GM12892 (cell line): ENCODE measurements around the gene DNAJC21.

Experiments
- POLR2A ChIP-seq: IDR thresholded peaks from 2 replicates; pipeline ENCODE4 v1.6.1; 2011; ENCODE audit warnings: low read depth, low read length, control low read depth
- POLR2AphosphoS5 ChIP-seq: IDR thresholded peaks from 2 replicates; pipeline ENCODE4 v1.6.1; 2011; ENCODE audit warnings: low read depth, low read length, control low read depth

DNA sequence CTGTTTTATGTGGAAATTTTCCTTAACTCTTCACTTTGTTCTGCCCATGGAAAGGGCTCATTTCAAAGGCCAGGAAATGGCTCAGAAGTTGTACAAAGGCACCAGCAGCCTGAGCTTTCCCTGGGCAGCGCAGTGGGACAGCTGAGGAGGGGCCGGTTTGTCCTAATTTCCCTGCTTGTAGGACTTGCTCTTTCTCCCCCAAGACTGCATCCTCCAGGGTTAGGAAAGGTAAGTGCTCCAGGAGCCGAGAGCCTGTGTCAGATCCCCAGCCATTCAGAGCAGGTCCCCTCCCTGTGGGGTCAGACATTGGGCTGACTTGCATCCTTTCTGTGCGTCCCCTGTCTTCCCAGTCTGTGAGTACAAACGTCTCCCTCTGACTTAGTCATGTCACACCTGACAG is 74.8 kb downstream of the DNAJC21 start:
- TF ChIP-seq POLR2AphosphoS5, result no peak
- no peak for TF ChIP-seq POLR2A
